Measurements from ENCODE around the gene TKT. TPM values are rescaled to one million over a fixed set of nuclear protein-coding genes. Genes with fewer than 3 reads are reported as not detected.

TKT gene
- total and polyA plus RNA-seq, 2 of the 13 experiments (the other 11 are each of a cell fraction or from before 2014, with no cell fraction given): 150 to 238 TPM

DNA sequence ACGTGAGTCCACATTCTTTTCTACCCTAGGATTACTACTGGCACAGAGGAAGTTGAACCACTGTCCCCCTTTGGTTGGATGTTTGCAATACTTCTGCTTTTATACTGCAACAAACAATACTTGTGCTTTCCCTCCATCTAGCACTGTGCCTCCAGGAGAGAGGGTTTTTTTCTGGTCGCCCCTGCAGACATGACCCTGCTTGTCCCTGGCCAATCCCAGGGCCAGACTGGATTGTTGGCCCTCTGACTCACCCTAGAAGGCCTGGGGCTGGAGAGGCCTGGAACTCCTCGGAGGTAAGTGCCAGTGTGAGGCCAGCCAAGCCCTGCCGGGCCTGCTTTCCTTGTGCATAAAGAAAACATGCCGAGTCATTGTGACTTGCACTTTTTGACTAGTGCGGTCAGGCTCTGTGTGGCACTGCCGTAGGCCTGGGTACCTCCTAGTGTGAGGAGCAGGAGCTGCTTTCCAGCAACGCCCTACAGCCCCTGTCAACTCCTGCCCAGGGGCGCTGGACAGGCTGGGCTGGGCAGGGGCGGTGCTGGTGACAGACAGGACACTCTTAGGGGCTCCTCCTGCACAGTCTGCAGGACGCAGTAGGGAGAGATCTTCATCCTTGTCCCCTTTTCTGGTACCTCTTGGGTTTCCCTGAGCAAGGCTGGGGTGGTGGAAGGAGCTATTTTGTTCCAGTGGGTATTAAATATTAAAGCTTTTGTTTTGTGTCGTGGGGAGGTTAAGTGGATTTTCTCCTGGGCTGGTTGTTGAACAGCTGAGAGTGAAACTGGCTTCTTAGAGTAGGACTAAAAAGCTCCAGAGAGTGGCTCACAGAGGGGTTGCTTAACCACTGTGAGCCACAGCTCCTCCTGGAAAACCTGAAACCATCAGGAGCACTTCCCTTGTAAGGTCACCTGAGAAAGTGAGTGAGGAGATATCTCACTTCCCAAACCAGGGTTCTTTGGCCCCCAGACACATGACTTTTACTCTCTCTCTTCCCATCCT, 14.4 kb upstream of the TKT start (continued):
- TF ChIP-seq ZFY (CRISPR knock-in tag; IDR thresholded peaks at IDR 0.05): peak; percentile 97
- TF ChIP-seq, protein P1, sequence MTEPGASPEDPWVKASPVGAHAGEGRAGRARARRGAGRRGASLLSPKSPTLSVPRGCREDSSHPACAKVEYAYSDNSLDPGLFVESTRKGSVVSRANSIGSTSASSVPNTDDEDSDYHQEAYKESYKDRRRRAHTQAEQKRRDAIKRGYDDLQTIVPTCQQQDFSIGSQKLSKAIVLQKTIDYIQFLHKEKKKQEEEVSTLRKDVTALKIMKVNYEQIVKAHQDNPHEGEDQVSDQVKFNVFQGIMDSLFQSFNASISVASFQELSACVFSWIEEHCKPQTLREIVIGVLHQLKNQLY (CRISPR knock-in tag; IDR thresholded peaks at IDR 0.05): no peak
- TF ChIP-seq ZNF12 (CRISPR knock-in tag; IDR thresholded peaks at IDR 0.05): 0 out of 2 replicates have a peak, but pooled peaks have one; percentile 52
- peak; percentile 56; the same call in 1 of the 2 replicates for TF ChIP-seq FOXK1 (CRISPR knock-in tag; IDR thresholded peaks at IDR 0.05; ENCODE audit: borderline replicate concordance, low read depth)
- TF ChIP-seq SIX4 (CRISPR knock-in tag; IDR thresholded peaks at IDR 0.05): no peak
- TF ChIP-seq, protein P2, sequence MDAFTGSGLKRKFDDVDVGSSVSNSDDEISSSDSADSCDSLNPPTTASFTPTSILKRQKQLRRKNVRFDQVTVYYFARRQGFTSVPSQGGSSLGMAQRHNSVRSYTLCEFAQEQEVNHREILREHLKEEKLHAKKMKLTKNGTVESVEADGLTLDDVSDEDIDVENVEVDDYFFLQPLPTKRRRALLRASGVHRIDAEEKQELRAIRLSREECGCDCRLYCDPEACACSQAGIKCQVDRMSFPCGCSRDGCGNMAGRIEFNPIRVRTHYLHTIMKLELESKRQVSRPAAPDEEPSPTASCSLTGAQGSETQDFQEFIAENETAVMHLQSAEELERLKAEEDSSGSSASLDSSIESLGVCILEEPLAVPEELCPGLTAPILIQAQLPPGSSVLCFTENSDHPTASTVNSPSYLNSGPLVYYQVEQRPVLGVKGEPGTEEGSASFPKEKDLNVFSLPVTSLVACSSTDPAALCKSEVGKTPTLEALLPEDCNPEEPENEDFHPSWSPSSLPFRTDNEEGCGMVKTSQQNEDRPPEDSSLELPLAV (CRISPR knock-in tag; conservative IDR thresholded peaks at IDR 0.05; ENCODE audit: low read depth): no peak
- TF ChIP-seq, protein P3, sequence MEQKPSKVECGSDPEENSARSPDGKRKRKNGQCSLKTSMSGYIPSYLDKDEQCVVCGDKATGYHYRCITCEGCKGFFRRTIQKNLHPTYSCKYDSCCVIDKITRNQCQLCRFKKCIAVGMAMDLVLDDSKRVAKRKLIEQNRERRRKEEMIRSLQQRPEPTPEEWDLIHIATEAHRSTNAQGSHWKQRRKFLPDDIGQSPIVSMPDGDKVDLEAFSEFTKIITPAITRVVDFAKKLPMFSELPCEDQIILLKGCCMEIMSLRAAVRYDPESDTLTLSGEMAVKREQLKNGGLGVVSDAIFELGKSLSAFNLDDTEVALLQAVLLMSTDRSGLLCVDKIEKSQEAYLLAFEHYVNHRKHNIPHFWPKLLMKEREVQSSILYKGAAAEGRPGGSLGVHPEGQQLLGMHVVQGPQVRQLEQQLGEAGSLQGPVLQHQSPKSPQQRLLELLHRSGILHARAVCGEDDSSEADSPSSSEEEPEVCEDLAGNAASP (CRISPR knock-in tag; IDR thresholded peaks at IDR 0.05; ENCODE audit: borderline replicate concordance): peak; percentile 42; the same call in 1 of the 2 replicates
- no peak for TF ChIP-seq ATM (IDR thresholded peaks at IDR 0.05; ENCODE audit: borderline replicate concordance)
- TF ChIP-seq RBFOX2 (IDR thresholded peaks at IDR 0.05; ENCODE audit: low read depth, low read length): 0 out of 2 replicates have a peak, but pooled peaks have one; percentile 31
- TF ChIP-seq ADNP (CRISPR knock-in tag; IDR thresholded peaks at IDR 0.05): no peak
- TF ChIP-seq ZNF720 (CRISPR knock-in tag; IDR thresholded peaks at IDR 0.05): no peak
- TF ChIP-seq, protein P4, sequence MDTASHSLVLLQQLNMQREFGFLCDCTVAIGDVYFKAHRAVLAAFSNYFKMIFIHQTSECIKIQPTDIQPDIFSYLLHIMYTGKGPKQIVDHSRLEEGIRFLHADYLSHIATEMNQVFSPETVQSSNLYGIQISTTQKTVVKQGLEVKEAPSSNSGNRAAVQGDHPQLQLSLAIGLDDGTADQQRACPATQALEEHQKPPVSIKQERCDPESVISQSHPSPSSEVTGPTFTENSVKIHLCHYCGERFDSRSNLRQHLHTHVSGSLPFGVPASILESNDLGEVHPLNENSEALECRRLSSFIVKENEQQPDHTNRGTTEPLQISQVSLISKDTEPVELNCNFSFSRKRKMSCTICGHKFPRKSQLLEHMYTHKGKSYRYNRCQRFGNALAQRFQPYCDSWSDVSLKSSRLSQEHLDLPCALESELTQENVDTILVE (CRISPR knock-in tag; IDR thresholded peaks at IDR 0.05): no peak; the same call in 1 of the 2 replicates
- peak; percentile 54; the same call in 1 of the 2 replicates for TF ChIP-seq MIXL1 (CRISPR knock-in tag; IDR thresholded peaks at IDR 0.05)
- no peak for TF ChIP-seq SETDB1 (CRISPR knock-in tag; IDR thresholded peaks at IDR 0.05; ENCODE audit: borderline replicate concordance)
- TF ChIP-seq, protein P5, sequence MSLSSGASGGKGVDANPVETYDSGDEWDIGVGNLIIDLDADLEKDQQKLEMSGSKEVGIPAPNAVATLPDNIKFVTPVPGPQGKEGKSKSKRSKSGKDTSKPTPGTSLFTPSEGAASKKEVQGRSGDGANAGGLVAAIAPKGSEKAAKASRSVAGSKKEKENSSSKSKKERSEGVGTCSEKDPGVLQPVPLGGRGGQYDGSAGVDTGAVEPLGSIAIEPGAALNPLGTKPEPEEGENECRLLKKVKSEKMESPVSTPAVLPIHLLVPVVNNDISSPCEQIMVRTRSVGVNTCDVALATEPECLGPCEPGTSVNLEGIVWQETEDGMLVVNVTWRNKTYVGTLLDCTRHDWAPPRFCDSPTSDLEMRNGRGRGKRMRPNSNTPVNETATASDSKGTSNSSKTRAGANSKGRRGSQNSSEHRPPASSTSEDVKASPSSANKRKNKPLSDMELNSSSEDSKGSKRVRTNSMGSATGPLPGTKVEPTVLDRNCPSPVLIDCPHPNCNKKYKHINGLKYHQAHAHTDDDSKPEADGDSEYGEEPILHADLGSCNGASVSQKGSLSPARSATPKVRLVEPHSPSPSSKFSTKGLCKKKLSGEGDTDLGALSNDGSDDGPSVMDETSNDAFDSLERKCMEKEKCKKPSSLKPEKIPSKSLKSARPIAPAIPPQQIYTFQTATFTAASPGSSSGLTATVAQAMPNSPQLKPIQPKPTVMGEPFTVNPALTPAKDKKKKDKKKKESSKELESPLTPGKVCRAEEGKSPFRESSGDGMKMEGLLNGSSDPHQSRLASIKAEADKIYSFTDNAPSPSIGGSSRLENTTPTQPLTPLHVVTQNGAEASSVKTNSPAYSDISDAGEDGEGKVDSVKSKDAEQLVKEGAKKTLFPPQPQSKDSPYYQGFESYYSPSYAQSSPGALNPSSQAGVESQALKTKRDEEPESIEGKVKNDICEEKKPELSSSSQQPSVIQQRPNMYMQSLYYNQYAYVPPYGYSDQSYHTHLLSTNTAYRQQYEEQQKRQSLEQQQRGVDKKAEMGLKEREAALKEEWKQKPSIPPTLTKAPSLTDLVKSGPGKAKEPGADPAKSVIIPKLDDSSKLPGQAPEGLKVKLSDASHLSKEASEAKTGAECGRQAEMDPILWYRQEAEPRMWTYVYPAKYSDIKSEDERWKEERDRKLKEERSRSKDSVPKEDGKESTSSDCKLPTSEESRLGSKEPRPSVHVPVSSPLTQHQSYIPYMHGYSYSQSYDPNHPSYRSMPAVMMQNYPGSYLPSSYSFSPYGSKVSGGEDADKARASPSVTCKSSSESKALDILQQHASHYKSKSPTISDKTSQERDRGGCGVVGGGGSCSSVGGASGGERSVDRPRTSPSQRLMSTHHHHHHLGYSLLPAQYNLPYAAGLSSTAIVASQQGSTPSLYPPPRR (CRISPR knock-in tag; IDR thresholded peaks at IDR 0.05; ENCODE audit: borderline replicate concordance): no peak
- TF ChIP-seq, protein P6, sequence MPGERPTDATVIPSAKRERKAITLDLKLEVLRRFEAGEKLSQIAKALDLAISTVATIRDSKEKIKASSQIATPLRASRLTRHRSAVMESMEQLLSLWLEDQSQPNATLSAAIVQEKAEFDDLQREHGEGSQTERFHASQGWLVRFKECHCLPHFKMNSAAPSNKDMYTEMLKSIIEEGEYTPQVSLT (CRISPR knock-in tag; IDR thresholded peaks at IDR 0.05; ENCODE audit: borderline replicate concordance, low read depth): no peak
